GM10847 (cell line): ENCODE results near the gene SKAP1.

Source experiments
- POLR2A ChIP-seq: IDR thresholded peaks from 2 replicates; pipeline ENCODE4 v1.6.1; 2011; ENCODE audit not compliant: insufficient read length; ENCODE audit errors: extremely low read depth

Gene SKAP1

DNA sequence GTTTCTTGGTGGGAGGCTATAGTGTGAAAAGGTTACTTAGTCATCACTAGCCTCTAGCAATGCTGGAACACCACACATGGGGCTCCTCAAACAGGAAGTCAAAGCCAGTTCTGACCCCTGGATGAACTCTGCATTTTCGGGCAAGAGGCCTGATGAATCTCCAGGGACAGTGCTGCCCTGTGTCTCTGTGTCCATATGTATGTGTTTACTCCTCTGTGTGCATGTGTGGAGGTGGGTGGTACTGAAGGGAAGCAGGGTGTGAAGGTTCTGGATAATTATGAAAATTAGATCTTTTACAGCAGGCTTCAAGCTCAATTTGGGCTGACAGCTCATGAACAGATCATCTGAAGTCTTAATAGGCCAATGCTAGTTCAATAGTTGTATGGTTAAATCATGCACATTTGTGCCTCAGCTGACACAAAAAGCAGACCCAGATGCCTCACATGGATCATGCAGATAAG is 188.9 kb downstream of the SKAP1 start:
- TF ChIP-seq POLR2A, result no peak

DNA sequence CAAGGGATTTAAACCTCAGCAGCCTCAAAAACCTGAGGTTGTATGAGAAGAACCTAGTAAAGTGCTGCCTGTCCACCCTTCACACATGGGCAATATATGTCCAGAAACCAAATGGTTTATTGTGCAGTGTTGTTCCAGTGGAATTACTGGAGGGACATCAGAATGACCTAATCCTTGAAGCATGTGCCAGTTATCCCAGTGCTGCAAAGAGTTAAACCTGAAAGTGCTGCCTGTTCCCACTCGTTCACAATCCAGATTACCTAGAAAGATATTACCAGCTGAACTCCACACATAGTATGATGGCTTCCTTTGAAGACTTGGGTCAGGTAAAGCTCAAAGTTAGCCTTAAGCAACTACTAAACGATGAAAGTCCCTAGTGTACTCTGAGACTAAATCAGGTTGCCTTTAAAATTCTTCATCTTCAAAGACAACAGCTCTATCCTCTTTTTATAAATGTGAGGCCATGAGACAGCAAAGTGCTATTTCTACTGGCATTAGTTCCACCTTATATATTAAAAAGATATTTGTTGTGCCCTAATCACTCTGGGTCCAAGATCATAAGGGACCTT is 189.4 kb downstream of the SKAP1 start:
- no peak for TF ChIP-seq POLR2A

DNA sequence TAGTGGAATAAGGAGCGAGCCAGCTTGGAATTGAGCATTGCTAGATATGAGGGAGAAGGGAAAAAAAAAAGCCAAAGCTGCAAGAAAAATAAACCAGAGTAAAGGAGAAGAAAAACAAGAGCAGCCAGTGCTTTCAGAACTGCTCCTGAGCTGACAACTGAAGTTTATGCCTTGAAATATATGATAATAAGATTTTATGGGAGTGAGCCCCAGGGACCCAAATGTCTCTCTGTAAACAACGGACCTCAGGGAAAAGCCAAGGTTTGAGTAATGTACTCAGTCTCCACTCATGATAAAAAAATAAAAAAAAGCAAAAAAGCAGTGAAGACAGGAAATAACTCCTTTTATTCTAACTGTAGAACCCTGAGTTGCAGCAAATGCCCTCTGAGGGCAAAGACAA is 189.9 kb downstream of the SKAP1 start:
- no peak for TF ChIP-seq POLR2A

DNA sequence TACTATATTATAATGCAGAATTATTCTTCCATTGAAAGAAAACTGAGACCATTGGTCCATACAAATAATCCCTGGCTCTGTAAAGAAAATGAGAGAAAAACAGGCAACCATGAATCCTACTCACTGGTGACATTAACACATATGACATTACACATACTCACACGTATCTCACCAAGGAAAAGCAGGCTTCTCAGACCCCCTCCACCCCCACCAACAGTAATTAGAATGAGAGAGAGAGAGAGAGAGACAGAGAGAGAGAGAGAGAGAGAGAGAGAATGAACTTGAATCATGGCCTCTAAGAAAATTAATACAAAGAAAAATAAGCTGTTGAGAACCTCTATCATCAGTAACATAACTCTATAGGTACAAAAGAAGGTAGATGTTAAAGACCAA is 190.4 kb downstream of the SKAP1 start:
- no peak for TF ChIP-seq POLR2A

DNA sequence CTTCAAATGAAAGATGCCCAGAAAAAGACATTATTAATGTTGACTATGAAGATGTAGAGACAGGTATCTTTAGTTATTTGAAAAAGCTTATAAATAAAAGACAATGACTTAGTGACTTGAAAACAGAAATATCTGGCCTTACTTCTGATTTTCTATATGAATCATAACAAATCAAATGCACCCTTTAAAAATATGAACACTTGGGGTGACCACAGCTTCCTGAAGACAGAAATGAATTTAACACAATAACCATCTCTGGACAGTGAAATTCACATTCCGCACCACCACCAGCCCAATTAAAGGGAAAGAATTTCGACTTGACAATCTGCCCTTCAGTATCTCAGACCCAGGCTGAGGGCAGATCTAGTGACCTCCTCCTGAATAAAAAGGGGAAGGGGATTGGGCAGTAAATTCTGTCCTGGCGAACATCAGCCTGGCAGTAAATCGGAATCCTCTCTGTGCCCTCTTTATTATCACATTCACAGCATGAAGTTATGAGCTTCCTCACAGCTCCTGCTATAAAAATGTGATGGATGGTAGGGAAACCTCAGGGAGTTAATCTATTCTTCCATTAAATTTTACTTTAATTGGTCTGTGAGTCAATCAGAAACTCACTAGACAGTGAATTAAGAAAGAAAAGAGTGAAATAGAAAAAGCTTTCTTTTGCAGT is 190.9 kb downstream of the SKAP1 start:
- TF ChIP-seq POLR2A, result no peak

DNA sequence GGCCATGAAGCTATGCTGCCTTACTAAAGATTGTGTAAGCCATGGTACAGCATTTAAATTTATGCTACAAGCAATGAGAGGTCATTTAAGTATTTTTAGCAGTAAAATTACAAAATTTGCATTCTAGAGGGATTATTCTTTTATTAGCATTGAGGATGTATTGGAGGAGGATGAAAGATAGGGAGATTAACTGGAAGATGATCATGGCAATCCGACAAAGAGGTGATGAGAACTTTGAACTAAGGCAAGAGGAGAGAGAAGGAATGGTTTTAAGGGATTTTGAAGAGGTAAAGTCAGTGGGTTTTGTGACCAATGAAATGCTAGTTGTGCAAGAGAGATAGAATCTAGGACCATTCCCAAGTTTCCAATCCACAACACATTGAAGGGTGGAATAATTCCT is 192.6 kb downstream of the SKAP1 start:
- no peak for TF ChIP-seq POLR2A

DNA sequence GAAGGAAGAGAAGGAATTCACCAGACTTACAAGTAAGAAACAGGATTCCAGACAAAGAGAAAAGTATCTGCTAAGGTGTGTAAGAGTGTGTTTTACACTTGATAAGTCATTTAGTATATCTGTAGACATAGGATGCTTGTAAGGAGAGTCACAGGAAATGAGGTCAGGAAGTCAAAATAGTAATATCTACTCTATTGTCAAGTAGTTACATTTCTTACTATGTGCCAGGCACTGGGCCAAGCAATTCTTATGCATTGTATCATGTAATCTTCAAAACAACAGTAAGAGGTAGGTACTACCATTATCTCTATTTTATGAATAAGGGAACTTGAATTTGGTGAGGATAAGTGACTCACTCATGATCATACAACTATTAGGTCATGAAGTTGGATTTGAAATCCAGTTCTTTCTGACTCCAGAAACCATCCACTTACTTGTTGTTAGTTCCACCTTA is 193.3 kb downstream of the SKAP1 start:
- TF ChIP-seq POLR2A, result no peak

DNA sequence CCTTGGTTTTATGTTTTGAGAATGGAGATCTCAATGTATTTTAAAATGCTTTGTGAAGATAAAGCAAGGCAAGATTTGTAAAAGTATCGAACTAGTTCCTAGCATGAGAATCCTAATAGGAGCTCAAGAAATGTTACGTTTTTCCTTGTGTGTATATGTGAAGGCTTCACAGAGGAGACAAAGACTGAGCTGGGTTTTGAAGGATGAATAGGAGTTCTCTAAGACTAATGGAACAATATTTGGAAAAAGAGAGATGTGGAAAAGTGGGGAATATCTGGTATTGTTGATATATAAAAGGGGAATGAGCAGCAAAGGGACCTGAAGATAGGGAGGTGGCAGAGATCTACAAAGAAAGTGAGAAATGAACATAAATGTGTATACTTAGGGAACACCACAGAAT is 195.1 kb downstream of the SKAP1 start:
- TF ChIP-seq POLR2A, result no peak

DNA sequence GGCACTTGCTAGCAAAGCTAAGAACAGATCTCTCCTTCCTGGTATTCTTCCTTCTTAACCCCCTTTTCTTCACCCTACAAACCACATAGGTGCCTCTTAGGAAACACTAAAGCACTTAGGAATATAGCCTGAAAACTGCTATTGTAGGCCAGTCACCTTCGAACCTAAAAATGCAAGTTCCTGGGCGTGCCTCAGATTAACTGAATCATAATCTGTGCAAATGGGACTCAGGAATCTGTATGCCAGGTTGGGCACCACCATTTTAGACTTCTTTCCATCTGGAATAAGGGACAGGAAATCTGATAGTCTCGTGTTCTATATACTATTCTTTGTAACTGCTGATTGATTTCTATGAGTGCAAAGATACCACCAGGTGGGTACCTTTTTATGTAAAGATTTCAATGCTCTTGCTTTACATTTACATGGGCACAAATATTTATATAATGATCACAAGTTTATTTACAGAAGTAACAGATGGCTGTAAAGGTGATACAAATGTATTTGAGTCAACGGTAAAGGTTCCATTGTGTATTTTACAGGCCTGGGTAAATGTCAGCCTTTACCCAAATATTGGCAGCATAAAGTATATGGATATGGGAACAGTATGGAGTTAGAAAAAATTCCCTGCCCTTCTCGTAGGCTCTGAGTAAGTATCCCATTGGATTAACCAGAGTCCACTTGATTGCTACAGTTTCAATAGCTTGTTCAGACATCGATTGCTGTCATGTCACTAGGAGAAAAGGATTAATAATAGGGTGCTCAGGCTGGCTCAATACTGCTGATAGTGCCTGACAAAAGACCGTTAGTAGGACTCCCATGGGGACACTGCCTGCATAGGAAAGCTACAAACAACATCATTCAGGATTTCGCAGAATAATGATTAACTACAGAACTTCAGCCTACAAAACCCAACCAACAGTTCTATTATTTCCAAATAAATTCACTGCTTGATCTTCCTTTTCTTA is 197.7 kb downstream of the SKAP1 start:
- TF ChIP-seq POLR2A, result no peak

DNA sequence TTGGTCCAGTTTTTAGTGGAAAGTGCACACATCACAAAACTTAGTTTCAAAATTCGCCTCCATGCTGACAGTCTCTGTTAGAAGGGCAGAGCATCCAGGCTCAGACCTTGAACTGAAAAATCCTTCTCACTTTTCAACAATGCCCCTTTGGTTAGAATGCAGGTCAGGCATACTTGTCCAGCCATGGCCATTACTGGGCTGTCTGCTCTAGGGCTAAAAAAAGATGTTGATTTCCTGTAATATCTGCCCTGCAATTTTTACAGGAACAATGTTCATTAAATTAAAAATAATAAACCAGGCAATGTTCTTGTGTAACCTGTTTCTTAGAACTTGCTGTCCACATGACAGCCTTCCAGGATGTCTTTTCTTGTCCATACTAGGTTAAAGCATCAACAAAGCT is 200.1 kb downstream of the SKAP1 start:
- TF ChIP-seq POLR2A, result no peak

DNA sequence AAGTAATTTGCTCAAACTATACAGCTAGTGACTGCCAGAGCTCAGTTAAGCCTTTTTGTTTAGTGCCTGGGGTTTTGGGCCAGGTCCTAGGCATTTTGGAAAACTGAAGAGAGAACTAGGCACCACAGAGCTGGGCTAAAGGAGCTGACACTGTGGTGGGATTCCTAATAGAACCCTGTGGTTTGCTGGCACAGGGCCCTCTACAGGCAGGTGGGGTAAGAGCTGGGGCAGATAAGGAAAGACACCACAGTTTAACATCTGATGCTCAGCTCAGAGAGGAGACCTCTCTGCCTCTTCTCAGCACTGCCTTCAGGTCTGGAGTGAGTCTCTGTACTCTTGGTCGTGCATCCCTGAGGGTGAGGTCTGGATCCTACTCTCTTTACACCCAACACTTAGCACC is 201.3 kb downstream of the SKAP1 start:
- TF ChIP-seq POLR2A, result no peak

DNA sequence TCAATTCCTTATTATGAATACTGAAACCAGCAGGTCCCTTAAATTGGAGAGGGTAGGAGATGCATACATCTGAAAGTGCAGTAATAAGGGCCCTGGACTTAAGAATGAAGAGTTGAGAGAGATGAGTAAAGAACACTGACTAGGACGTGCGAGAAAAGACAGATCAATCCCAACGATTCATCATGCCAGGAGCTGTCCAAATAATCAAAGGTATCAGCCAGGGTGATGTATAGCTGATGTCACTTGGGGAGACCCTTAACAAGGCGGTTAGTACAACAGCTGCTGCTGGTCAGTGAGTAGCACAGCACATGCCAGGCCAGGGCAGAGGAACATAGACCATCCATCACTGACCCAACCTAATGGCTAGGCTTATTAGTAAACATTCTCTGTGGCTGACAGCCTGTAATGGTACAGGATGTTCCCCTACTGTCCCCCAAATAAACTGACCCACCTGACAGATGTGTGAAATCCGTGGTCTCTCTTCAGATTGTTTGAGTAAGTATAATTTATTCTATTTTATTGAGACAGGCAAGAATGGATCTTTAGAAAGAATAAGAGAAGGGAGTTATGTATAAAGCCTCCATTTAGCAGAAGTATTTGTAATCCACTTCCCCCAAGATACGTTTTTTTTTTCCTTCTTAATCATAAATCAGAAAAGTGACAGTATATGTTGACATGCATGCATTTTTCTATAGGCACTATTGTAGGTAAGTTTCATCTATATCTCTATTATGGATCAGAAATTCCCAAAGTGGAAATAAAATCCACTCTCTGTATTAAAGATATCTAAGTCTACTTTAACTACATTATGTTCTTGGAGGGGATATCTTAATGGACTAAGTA is 204.1 kb downstream of the SKAP1 start:
- TF ChIP-seq POLR2A, result no peak

DNA sequence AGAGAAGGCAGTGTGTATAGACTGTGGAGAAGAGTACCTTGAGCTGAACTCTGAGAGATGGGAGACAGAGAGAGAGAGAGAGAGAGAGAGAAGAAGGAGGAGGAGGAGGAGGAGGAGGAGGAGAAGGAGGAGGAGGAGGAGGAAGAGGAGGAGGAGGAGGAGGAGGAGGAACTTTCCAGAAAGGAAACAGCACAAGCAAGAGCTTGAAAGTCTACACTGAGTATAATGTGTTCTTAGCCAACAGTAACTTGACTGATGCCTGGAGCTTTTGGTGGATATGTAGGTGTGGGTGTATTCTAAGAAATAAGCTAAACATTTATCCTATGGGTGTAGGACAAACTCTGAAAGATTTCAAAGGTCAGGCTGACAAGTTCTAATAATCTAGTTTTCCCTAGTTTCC is 206.1 kb downstream of the SKAP1 start:
- TF ChIP-seq POLR2A, result no peak

DNA sequence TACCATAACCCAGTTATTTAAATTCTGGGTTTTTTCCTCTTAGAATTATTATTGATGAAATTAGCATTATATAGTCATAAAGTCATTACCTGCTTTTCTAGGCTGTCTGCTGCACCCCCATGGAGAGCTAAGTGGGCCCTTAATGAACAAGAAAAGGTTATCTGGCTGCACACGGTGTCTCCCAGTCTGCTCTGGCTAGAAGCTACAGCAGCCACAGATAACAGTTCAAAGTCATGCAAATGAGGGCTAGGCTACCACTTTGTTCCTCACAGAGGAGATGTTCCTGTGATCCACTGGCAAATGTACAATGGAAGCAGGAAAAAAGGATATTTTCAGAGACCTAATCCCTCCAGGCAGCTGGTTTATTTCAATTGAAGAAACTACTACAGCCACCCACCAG is 210.4 kb downstream of the SKAP1 start:
- no peak for TF ChIP-seq POLR2A

DNA sequence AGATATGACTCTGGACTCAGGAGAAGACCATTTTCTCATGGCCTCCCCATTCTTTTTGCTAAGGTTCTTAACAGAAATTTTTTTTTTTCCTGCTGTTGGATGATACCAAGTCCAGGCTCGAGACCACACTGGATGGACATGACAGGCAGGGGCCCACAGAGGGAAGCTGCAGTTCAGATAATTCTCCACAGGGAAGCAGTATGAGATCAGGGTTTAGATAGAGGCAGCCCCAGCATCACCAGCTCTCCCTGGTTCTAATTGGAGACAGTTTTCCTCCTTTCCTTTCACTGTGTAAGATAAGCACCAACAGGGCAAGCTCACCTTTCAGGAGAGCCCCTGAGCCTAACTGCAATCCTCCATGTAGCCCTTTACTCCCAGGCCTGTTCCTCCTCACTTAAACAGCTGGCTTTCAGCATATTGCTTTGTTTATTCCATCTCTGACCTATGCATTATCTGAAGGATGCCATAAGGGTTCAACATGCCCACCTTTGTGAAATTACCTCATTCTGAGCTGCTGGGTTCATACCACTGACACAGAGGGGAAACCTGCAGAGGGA is 214.4 kb downstream of the SKAP1 start:
- no peak for TF ChIP-seq POLR2A
